Stomach smooth muscle (tissue), 2 donors: ENCODE results near the gene AMBRA1.
"Not testable (repeated sequence)": the region's sequence is repeated elsewhere in the genome, so short reads cannot be mapped to it uniquely, and the experiment has no call there.

Experiments
- H3K27ac ChIP-seq: one replicate; pipeline ENCODE4 v1.7.0; 2013; ENCODE audit warnings: mild to moderate bottlenecking, low read length, inconsistent platforms
- H3K27me3 ChIP-seq, 2 donors: one replicate each; pipeline ENCODE4 v1.7.0; 2013; ENCODE audit warnings: low read length in 2 of 2; ENCODE audit not compliant: insufficient read depth in 2 of 2, control insufficient read depth in 1 of 2
- H3K36me3 ChIP-seq, 2 donors: one replicate each; pipeline ENCODE4 v1.7.0; 2013; ENCODE audit warnings: low read length in 2 of 2; ENCODE audit not compliant: control insufficient read depth in 2 of 2, insufficient read depth in 2 of 2
- H3K4me1 ChIP-seq: one replicate; pipeline ENCODE4 v1.7.0; 2013; ENCODE audit warnings: low read length; ENCODE audit not compliant: control insufficient read depth, insufficient read depth
- H3K4me3 ChIP-seq, 2 donors: one replicate each; pipeline ENCODE4 v1.7.0; 2013; ENCODE audit warnings: low read length in 2 of 2
- H3K9ac ChIP-seq, 2 donors: one replicate each; pipeline ENCODE4 v1.7.0; 2013; ENCODE audit warnings: low read length in 2 of 2, mild to moderate bottlenecking in 1 of 2
- H3K9me3 ChIP-seq, 2 donors: one replicate each; pipeline ENCODE4 v1.7.0; 2013; ENCODE audit warnings: low read length in 2 of 2; ENCODE audit not compliant: control insufficient read depth in 2 of 2
- donor health status: healthy.
- donor health status: Pancreatic carcinoma.

Gene AMBRA1

DNA sequence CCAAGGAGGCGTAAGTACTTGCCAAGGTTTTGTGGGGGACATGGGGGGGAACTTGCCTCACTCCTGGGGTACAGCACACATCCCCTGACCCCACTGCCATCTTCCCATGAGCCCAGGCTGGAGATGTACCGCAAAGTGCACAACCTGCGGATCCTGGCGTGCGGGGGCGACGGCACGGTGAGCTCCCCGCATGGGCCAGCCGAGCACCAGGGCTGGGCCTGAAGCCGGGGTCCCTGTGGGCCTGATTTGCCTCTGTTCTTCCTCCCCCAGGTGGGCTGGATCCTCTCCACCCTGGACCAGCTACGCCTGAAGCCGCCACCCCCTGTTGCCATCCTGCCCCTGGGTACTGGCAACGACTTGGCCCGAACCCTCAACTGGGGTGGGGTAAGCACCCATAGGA, 221.3 kb downstream of the AMBRA1 start:
- Histone ChIP-seq H3K4me1 (peaks cover 13% of the 10 kb centered on the region), H3K36me3 (peaks cover 27 to 48% of the 10 kb centered on the region in 2 donors)
- H3K9me3 ChIP-seq, H3K4me3 ChIP-seq, H3K9ac ChIP-seq, H3K27ac ChIP-seq, H3K27me3 ChIP-seq: not testable (repeated sequence)

DNA sequence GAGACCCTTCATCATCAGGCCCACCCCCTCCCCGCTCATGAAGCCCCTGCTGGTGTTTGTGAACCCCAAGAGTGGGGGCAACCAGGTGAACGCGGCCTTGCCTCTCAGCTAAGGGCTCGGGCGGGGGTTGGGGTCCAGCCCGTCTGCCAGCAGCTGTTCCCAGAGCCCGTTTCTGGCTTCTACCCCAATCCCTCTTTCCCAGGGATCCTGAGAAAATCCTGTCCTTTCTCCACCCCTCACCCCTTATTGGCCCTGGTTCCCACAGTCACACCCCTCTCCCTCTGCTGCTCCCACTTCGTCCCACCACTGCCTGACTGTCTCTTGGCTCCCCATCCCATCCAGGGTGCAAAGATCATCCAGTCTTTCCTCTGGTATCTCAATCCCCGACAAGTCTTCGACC, 221.7 kb downstream of the AMBRA1 start:
- Histone ChIP-seq H3K27me3 (no peaks in the 10 kb centered on the region), H3K4me1 (peaks cover 16% of the 10 kb centered on the region), H3K9me3 (no peaks in the 10 kb centered on the region), H3K27ac (no peak overlapping the region), H3K4me3 (no peak overlapping the region), H3K9ac (no peak overlapping the region), H3K36me3 (peaks cover 27 to 48% of the 10 kb centered on the region in 2 donors)

- peaks cover 27 to 43% of the 10 kb centered on the region in 2 donors for H3K36me3 ChIP-seq
- not testable (repeated sequence) for H3K27ac ChIP-seq, H3K4me3 ChIP-seq, H3K9me3 ChIP-seq, H3K9ac ChIP-seq, H3K27me3 ChIP-seq
- peaks cover 18% of the 10 kb centered on the region for H3K4me1 ChIP-seq
These were observed 222.6 kb downstream of the AMBRA1 start for GRCh38 chr11:46371262-46371661.

- H3K9me3 ChIP-seq: no peaks in the 10 kb centered on the region
- peaks cover 27 to 38% of the 10 kb centered on the region in 2 donors for H3K36me3 ChIP-seq
- H3K27ac ChIP-seq: no peak overlapping the region
- H3K9ac ChIP-seq: no peak overlapping the region
- H3K4me1 ChIP-seq: peaks cover 20% of the 10 kb centered on the region
- no peak overlapping the region for H3K4me3 ChIP-seq
- no peaks in the 10 kb centered on the region for H3K27me3 ChIP-seq
These were observed 223.6 kb downstream of the AMBRA1 start for GRCh38 chr11:46370253-46370652.

DNA sequence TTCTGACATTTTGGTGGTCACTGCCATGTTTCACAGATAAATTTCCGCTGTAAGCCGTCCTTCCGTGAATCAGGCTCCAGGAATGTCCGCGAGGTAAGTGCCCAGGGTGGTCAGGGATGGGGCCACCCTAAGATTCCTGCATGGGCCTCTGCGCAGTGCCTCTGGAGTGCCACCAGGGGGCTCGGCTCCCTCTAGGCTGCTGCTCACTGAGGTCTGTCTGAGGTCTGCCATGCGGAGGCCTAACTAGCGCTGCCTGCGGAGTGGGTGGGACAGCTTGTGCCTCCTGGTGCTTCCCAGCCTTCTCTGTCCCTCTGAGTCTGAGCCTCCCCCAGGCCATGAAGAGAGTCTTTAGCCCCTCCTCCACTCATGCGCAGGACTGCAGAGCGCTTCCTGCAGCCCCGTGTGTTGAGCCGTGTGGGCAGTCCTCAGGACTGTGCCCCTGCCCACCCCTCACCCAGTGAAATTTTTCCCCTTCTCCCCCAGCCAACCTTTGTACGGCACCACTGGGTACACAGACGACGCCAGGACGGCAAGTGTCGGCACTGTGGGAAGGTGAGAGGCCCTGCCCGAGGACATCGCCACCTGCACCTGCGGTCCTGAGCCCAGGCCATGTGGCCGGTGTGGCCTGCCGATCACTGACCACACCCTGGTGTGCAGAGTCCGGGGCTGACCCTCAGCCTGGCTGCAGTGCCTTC, 224.2 kb downstream of the AMBRA1 start:
- Histone ChIP-seq H3K36me3 (peaks cover 22 to 32% of the 10 kb centered on the region in 2 donors), H3K27ac (no peak overlapping the region), H3K9me3 (no peaks in the 10 kb centered on the region), H3K9ac (no peak overlapping the region), H3K4me3 (no peak overlapping the region), H3K4me1 (peaks cover 20% of the 10 kb centered on the region), H3K27me3 (no peaks in the 10 kb centered on the region)

- Histone ChIP-seq H3K4me3 (no peak overlapping the region), H3K27ac (no peak overlapping the region), H3K27me3 (no peaks in the 10 kb centered on the region), H3K36me3 (peaks cover 15 to 29% of the 10 kb centered on the region in 2 donors), H3K9ac (no peak overlapping the region), H3K4me1 (peaks cover 34% of the 10 kb centered on the region), H3K9me3 (no peaks in the 10 kb centered on the region)
These were observed 225.9 kb downstream of the AMBRA1 start for GRCh38 chr11:46367916-46368267.

DNA sequence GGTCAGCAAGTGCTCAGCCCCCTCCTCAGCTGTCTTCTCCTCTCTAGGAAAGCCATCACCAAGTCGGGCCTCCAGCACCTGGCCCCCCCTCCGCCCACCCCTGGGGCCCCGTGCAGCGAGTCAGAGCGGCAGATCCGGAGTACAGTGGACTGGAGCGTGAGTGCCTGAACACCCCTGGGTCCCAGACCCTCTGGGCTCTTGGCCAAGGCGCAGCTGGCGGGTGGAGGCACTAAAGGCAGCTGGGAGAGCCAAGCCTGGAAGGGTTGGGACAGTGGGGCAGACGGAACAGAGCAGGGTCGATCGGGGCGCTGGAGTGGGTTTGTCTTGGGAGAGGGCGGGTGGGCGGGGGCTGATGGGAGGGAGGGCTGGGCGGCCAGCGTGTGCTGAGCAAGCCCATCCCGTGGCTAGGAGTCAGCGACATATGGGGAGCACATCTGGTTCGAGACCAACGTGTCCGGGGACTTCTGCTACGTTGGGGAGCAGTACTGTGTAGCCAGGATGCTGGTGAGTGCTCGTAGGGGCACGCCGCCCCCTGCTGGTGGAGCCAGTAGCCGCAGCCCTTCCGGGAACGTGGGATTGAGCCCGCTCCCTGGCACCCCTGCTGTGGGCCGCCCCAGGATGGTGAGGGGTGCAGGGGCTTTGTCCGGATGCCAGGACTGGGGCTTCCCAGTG, 226.4 kb downstream of the AMBRA1 start:
- Histone ChIP-seq H3K27me3 (no peaks in the 10 kb centered on the region), H3K4me3 (no peak overlapping the region), H3K4me1 (peaks cover 39% of the 10 kb centered on the region), H3K27ac (no peak overlapping the region), H3K9ac (no peak overlapping the region), H3K36me3 (peaks cover 15 to 26% of the 10 kb centered on the region in 2 donors), H3K9me3 (no peaks in the 10 kb centered on the region)

DNA sequence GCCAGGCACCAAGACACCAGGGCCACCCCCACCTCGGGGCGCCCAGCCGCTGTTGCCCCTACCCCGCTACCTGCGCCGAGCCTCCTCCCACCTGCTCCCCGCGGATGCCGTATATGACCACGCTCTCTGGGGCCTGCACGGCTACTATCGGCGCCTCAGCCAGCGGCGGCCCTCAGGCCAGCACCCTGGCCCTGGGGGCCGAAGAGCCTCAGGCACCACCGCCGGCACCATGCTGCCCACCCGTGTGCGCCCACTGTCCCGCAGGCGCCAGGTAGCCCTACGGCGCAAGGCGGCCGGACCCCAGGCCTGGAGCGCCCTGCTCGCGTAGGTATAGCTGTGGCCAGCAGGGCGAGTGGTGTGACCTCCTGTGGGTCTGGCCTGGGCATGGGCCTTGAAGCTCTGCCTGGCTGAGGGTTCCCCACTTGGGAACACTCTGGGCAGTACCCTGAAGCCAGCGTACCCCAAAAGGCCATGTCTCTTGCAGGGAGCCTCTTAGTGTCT, 227.1 kb downstream of the AMBRA1 start:
- H3K9ac ChIP-seq: no peak overlapping the region
- H3K4me3 ChIP-seq: no peak overlapping the region
- H3K36me3 ChIP-seq: peaks cover 15 to 23% of the 10 kb centered on the region in 2 donors
- no peaks in the 10 kb centered on the region for H3K9me3 ChIP-seq
- H3K4me1 ChIP-seq: peaks cover 46% of the 10 kb centered on the region
- no peak overlapping the region for H3K27ac ChIP-seq
- no peaks in the 10 kb centered on the region for H3K27me3 ChIP-seq

GRCh38 chr11:46366260-46366659, 227.6 kb downstream of the AMBRA1 start:
- H3K9me3 ChIP-seq: no peaks in the 10 kb centered on the region
- no peak overlapping the region for H3K9ac ChIP-seq
- peaks cover 15 to 19% of the 10 kb centered on the region in 2 donors for H3K36me3 ChIP-seq
- no peaks in the 10 kb centered on the region for H3K27me3 ChIP-seq
- H3K27ac ChIP-seq: no peak overlapping the region
- peaks cover 50% of the 10 kb centered on the region for H3K4me1 ChIP-seq
- H3K4me3 ChIP-seq: no peak overlapping the region

DNA sequence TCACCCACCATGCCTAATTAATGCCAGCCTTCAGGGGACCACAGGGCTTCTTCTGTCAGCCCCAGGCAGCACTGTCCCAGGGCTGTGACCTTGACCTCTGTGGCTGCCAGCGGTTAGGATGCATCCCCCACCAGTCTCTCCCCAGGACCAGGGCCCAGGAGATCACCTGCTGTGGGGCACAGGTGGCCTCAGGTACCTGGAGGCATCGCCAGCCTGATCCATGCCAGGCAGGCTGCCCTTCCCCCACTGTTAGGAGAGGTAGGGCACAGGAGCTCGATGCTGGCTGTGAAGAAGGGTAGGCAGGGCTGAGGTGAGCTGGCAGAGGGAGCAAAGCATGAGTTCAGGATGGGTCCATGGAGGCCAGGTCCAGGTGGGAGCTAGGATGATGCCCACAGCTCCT, 229.0 kb downstream of the AMBRA1 start:
- H3K27ac ChIP-seq: no peak overlapping the region
- peaks cover 8 to 9% of the 10 kb centered on the region in 2 donors for H3K36me3 ChIP-seq
- peaks cover 54% of the 10 kb centered on the region for H3K4me1 ChIP-seq
- H3K4me3 ChIP-seq: no peak overlapping the region
- H3K27me3 ChIP-seq: no peaks in the 10 kb centered on the region
- no peaks in the 10 kb centered on the region for H3K9me3 ChIP-seq
- H3K9ac ChIP-seq: no peak overlapping the region

DNA sequence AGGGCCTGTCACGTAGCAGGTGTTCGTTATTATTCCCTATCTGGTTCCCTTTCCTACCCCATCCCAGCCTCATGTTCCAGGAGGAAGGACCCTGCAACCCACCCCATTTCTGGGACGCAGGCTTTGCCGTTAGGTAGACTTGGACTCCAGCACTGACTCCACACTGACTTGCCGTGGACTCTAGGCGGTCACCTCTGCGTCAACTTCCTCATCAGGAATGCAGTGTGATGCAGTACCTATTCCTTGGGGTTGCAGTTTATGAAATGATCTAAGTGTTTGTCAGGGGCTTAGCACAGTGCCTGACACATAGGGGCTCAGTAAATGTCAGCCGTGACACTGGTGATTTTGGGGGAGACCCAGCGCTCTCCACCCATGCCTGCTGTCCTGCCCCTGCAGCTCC, 229.8 kb downstream of the AMBRA1 start:
- no peak overlapping the region for H3K9ac ChIP-seq

More for the DNA sequence above, 229.8 kb downstream of the AMBRA1 start:
- H3K9me3 ChIP-seq: no peaks in the 10 kb centered on the region
- H3K36me3 ChIP-seq: peaks cover 7 to 8% of the 10 kb centered on the region in 2 donors
- H3K27me3 ChIP-seq: no peaks in the 10 kb centered on the region
- H3K4me3 ChIP-seq: no peak overlapping the region
- peaks cover 49% of the 10 kb centered on the region for H3K4me1 ChIP-seq
- peak overlapping the region; percentile 94 for H3K27ac ChIP-seq
